ENCODE results near the gene ZNF467.

The ZNF467 gene

DNA sequence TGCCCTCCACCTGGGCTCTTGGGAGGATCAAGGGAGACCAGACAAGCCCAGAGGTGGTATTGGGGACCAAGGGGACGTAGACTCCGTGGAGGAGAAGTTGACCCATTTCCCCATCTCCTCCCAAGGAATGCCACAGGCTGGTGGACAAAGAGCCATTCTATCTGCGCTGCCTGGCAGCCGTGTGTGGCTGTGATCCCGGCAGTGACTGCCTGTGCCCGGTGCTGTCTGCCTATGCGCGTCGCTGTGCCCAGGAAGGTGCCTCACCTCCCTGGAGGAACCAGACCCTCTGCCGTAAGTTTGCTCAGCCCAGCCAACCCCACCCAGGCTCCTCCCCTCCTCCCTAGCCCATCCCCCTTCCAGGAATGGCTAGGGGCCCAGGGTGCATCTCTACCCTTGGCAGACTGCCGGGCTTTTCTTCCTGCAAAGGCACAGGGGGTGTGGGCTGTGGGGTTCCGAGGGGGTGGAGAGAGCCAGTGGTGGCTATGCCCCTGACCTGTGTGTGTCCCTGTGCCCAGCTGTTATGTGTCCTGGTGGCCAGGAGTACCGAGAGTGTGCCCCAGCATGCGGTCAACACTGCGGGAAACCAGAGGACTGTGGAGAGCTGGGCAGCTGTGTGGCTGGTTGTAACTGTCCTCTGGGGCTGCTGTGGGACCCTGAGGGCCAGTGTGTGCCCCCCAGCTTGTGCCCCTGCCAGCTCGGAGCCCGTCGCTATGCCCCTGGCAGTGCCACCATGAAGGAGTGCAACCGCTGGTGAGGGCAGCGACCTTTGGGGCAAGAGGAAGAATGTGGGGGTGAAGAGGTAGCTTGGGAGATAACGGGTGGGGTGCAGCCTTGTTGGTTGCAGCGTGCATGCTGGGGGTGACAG lies 10.2 kb upstream of the ZNF467 start:
- no peak for DNase-seq

DNA sequence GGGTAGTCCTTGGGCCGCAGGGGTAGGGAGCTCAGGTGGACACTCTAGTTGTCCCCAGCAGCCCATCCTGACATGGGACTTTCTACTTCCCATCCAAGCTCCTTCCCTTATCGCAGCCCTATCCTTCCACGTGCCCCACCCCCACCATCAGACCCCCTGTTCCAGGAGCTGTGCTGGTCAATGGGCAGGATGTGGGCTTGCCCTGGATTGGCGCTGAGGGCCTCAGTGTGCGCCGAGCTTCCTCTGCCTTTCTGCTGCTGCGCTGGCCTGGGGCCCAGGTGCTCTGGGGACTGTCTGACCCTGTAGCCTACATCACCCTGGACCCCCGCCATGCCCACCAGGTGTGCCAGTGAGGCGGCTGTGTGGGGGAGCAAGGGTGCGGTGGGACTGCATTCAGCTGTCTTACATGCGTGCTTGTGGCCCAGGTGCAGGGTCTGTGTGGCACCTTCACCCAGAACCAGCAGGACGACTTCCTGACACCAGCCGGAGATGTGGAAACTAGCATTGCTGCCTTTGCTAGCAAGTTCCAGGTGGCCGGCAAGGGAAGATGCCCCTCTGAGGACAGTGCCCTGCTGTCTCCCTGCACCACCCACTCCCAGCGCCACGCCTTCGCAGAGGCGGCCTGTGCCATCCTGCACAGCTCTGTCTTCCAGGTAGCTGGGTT lies 9.4 kb upstream of the ZNF467 start:
- no peak for DNase-seq

DNA sequence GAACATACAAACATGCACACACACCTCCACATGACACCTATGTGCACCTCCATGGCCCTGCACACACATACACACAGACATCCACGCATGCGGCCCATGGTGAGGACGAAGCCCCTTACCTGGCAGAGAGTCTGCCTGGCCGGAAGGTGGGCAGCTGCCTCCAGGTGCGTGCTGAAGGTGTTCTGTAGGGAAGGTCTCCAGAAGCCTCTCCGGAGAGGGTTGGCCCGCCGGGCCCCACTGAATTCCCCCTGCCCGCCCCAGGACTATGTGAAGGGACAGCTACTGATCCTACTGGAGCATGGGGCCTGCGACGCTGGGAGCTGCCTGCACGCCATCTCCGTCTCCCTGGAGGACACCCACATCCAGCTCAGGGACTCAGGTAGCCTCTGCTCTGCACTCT lies 8.5 kb upstream of the ZNF467 start:
- no peak for DNase-seq

DNA sequence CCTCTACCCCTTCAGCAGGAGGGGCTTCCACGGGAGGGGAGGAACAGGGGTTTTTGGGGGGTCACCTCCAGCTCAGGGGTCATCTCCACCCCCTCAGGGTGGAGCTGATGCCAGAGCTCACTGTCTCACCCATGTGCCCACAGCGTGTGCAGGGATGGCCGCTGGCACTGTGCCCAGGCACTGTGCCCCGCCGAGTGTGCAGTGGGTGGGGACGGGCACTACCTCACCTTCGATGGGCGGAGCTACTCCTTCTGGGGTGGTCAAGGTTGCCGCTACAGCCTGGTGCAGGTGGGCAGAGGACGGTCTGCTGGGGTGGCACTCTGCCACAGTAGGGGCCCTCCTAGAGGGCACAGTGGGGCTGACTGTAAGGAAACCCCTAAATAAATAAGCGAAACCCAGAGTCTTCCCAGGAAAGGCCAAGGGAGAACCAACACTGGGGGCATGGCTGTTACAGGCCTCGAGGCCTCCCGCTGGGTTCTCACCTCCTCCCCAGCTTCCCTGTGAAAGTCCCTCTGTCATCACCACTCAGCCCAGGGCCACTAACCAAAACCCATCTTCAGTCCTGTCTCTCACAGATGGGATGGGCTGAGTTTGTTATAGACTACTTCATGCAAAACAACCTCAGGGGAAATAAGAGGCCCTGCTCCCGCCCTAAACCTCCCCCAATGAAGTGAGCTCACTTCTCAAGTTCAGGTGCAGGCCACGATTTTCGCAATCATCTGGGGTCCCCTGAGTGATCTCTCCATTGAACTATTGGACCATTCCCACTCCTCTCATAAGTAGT lies 7.4 kb upstream of the ZNF467 start:
- DNase-seq = no peak

DNA sequence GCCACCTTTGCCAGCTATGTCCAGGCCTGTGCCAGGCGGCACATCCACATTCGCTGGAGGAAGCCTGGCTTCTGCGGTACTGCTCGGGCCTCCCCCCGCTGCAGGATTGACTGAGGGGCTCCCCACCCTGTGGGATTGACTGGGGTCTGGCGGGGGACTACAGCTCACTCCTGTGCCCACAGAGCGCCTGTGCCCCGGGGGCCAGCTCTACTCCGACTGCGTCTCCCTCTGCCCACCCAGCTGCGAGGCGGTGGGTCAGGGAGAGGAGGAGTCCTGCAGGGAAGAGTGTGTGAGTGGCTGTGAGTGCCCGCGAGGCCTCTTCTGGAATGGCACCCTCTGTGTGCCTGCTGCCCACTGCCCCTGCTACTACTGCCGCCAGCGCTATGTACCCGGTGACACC lies 6.7 kb upstream of the ZNF467 start:
- no peak for DNase-seq

DNA sequence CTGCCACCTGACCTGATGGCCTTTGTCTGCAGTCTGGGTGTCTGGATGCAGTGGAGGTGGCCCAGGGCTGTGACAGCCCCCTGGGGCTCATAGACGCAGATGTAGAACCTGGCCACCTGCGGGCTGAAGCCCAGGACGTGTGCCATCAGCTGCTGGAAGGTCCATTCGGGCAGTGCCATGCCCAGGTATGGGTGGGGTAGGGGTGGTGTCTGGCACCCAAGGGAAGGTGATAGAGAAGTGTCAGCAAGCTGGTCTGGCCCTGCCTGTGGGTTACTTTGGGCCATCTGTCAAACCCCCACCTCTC lies 6.1 kb upstream of the ZNF467 start:
- no peak for DNase-seq

DNA sequence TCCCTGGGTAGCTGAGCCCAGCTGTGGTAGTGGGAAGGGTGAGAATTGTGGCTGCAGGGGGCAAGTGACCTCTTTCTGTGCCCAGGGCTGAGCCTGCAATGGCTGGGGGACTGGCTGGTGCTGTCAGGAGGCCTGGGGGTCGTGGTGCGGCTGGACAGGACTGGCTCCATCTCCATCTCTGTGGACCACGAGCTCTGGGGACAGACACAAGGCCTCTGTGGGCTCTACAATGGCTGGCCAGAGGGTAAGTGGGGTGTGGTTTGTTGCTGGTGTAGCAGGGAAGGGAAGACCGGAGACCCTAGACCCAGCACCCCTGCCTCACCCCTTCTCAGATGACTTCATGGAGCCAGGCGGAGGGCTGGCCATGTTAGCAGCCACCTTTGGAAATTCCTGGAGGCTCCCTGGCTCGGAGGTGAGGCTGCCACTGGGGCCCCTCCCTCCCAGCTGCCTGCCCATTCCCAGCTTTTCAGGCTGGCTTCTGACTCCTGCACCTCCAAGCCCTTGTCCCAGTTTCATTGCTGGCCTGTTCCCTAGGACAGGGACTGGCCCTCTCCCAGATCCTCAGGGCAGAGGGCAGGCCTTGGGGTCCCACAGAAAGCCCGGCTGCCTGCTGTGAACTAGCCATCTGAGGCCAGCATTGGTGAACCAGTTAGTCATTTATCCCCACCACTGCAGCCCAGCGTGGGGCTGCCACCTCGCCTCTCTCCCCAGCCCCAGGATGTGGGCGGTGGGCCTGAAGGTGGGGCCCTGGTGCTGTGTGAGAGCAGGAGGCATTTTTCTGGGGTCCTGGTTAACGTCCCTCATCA lies 5.5 kb upstream of the ZNF467 start:
- no peak for DNase-seq

DNA sequence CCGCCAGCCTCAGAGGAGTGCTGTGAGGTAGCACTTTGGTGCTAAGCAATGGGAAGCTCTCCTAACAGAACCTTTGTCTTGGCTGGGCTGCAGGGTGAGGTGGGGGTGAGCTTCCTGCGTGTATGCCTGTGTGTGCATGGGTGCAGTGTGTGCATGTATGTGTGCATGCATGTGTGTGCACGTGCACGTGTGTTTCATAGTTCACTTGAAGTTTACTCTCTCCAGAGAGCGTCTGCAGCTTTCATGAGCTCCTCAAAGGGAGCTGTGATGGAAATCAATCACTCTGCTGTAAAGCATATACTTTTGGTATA lies 4.9 kb upstream of the ZNF467 start:
- no peak for DNase-seq

DNA sequence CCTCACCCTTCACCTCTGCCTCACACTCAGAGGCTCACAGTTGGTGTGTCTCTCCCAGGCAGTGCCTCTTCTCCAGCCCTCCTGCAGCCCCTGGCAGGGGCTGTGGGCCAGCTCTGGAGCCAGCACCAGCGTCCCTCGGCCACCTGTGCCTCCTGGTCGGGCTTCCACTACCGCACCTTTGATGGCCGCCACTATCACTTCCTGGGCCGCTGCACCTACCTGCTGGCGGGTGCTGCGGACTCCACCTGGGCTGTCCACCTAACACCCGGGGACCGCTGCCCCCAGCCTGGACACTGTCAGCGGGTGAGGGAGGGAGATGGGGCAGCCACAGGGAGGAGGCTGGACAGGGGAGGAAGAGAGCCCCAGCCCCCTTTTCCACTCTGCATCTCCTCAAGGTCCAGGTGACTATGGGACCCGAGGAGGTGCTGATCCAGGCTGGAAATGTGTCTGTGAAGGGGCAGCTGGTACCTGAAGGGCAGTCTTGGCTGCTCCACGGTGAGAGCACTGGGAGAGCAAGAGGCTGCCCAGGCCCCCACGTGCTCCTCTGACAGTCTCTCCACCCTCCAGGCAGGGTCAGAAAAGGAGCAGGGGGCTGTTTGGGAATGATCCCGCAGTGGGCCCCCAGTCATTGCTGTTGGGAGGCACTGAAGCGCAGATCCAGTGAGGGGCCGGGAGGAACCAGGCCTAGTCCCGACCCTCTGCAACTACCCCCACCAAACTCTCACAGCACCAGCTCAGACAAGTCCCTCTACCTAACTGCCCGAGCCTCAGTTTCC lies 4.4 kb upstream of the ZNF467 start:
- DNase-seq = no peak

DNA sequence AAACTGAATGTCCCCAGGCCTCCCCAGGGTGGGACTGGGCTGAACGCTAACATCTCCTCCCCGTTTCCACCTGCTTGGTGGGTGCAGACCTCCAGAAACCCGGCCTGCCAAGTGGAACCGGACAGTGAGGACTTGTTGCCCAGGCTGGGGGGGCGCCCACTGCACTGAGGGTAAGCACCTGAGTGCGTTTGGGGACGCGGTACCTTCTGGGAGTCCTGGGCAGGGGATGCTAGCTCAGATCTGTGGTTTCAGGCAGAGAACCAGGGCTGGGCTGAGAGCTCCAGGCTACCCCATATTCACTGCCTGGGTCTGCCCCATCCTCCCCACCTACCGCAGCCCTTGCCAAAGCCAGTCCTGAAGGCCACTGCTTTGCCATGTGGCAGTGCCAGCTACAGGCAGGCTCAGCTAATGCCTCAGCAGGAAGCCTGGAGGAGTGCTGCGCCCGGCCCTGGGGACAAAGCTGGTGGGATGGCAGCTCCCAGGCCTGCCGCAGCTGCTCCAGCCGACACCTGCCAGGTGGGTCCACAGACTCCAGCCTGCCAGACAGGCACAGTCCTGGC lies 3.5 kb upstream of the ZNF467 start:
- no peak for DNase-seq

DNA sequence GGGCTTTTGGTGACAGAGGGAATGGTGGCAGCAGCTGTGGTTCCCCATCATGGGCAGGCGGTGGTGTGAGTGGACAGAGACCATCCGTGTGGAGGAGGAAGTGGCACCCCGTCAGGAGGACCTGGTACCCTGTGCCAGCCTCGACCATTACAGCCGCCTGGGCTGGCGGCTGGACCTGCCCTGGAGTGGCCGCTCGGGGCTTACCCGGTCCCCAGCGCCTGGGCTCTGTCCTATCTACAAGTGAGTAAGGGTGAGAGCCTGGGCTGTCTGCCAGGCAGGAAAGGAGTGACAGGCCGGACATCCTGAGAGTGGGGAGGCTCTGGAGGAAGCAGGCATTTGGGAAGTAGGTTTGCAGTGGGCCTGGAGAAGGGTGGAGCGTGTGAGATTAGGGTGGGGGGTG lies 2.9 kb upstream of the ZNF467 start:
- no peak for DNase-seq

DNA sequence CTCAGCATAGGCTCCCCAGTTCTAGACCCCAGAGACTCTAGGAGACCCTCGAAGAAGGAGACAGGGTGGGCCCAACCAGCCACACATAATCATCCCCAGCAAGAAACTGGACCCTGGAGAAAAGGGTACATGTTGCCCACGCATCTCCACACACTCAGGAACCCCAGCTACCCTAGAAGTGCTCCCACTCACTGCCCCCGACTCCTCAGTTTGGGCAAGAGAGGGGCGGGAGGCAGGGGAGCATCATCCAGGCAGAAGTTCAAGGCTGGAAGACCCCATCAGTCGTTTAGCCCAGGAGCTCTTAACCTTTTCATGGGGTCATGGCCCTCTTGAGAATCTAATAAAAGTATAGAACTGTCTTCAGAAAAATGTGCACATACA lies 1.8 kb upstream of the ZNF467 start:
- no peak for DNase-seq

DNA sequence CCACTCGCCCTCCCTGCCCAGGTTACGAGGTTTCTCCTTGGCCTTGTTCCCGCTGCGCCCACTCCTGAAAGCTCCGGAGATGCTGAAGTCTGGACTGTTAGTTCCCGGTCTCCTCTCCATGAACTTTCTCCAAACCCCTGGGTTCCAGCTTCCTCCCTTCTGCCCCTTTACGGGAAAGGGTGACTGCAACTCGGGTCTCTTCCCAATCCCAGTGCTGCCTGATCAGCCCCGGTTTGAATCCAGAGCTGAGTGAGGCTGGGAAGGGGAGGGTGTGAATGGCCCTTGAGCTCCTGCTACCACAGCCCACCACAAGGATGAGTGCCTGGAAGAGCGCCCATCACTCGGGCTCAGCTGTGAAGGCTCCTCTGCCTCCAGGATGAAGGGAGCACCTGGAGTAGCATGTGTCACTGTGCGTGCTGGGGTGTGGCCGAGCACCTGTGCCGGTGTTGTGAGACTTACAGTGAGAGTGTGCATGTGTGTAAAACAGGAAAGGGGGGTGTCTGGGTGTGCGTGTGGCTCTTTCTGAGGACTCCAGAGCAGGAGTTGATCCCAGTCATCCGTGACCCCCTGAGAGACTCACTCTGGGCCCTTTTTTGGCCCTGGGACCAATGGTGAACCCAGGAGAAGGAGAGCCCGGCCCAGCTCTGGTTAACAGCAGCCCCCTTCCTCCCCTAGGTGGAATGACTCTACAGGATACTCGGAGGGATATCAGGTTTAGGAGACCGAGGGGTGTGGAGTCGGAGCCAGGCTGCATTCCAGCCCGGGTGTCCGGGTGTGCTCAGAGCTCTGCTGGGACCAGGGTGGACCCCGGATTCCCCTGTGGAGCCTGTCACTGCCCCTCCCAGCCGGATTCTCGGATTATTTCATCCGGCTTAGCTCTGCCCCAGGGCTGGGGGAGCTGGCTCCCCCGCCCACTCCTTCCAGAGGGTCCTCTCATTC lies 1.1 kb upstream of the ZNF467 start:
- DNase-seq = no peak

DNA sequence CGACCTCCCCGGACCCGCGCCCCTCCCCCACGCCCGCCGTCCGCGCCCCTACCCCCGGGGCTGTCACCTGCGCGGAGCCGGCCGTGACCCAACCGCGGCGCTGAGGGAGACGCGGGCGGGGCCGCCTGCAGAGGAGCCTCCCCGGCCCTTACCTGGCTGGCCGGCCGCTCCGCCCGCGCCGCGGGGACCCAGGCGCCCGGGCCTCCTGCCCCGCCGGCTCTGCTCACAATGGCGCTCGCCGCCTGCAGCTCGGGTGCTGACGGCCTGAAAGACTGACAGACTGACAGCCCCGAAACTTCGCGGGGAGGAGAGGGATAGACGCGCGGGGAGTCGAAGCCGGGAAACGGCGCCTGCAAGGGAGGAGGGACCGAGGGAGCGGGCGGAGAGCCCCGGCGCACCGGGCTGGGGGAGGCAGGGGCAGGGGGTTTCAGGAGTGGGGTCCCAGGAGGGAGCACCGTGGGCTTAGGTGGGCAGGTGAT lies 393 bp downstream of the ZNF467 start:
- peak; percentile 48 for DNase-seq

DNA sequence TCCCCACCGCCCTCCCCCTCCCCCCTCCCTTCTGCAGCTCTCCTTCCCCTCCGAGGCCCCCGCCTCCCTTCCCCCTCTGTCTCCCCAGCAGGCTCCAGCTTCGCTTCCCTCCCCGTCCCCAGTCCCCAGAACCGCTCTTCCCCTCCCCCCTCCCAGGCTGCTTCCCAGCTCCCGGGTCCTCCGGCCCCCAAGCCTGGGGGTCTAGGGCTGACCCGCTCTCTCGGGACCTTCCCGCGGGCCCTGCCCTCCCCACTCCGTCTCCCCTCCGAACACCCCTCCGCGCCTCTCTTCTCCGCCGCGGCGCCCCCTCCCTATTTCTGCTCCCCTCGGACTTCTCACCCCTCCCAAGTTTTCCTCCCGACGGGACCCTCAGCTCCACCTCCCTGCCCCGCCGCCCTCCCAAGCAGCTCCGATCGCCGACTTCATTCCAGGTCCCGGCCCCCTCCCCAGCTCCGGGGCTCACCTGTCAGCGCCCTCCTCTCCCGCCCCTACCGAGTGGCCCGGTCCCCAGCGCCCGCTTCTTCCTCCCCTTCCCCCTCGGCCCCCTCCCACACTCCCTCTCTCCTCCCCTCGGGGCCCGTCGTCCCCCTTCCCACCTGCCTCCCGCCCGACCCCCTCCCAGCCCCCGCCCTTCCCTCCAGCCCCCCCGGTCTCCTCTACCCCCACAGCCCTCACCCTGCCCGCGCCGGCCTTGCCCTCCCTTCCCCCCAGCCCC lies 990 bp downstream of the ZNF467 start:
- no peak for DNase-seq

DNA sequence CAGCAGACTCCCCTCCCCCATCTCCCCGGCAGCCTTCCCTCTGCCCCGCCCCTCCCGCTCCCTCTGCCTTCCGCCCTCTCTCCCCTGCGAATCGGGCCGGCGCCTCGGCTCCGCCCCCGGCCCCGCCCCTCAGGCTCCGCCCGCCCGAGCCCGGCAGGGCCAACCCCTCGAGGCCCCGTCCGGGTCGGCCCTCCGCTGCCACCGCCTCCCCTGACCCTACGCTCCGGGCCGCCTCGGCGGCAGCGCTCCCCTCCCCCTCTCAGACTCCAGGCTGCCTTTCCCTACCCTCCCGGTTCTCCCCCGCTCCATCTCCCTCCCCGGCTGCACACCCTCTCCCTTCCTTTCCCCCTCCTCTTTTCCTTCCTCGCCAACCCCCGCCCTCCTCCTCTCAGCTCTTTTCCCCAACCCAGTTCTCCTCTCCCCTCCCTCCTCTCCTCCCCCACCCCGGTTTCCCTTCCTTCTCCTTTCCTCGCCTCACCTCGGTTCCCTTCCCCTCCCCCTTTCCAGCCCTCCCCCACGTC lies 1.6 kb downstream of the ZNF467 start:
- DNase-seq = peak; percentile 89

DNA sequence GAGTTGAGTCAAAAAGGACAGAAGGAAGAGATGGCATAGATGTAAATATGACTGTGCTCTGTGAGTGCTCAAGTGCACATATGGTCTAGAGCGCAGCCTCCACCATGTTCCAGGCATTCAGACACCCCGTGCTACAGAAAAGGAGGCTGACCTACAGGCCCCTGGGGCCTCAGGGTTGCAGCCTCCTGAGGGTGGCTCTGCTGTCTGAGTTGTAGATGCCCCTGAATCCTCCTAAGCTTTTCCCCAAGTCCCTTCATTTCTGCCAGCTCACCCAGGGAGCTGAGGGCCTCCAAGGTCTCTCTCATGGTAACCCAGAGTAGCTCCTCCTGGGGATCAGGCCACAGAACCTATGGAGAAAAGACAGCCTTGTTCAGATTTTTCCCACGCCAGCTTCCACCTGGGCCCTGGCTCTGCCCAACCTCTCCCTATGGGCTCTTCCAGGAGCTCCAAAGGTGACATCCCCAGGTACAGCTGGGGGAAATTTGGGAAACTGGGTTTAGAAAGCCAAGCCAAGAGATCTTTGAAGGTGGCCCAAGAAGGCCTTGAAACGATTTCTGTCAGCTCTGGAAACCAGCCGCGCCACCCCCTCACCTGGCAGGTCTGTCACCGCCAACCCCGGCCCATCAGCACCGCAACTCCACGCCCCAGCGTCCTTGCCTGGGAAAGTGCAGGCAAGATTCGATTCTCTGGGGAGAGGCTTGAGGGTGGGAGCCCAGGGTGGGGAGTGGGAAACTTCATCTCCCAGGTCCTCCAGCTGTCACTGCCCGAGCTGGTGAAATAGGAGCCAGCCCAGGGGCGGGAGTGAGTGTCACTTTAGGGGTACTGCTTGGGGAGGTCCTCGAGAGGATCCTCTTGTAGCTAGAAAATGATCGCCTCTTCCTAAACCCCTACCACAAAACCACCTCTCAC lies 2.4 kb downstream of the ZNF467 start:
- DNase-seq = peak; percentile 47

DNA sequence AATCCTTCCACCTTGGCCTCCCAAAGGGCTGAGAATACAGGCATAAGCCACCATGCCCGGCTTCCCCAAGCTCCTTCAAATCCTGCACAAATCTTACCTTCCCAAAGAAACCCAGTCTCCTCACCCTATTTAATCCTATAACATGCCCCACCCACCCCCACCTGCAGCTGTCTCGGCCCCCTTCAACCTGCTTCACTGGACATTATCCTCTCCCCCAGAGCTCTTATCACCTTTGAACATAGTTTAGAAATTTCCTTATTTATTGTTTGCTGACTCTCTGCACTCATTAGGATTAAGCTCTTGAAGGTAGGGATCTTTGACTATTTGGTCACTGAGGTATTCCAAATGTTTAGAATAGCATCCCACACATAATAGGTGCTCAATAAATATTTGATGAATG lies 3.5 kb downstream of the ZNF467 start:
- DNase-seq = no peak

DNA sequence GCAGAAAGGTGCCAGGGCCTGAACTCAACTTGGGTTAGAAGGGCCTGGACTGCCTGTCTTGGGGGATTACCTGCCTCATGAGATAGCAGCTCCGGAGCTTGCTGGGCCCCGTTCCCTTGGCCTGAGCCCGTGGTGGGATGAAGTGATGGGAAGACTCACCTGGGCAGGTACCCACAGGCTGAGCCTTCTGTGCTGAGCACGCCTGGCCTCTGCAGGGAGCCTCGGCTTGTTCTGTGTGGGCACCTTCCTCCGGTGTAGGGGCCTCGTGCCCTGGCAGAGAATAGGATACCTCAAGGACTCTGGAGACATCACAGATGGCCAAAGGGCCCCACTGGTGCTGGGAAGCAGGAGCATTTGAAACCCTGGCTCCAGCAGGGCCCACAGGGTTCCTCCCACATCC lies 4.5 kb downstream of the ZNF467 start:
- no peak for DNase-seq

Data from activated CD4-positive, CD25-positive, alpha-beta regulatory T cell treated with anti-CD3 and anti-CD28 coated beads, Interleukin-2, amount 50 U/mL, for 72 hours (primary cell).